HCT116 (cell line): ENCODE data around the gene TSPAN8. TPM values are rescaled to one million over a fixed set of nuclear protein-coding genes. Genes with fewer than 3 reads are reported as not detected.

Experiments
- ATAC-seq: fragments of 200-7000 bp; cut with Tn5 transposase; 2 replicates; pipeline ENCODE4 v1.9.1; 2020; ENCODE audit warnings: mild to moderate bottlenecking, moderate library complexity
- BruUV-seq: library from RNA; stranded (reverse); fragments of 400-500 nt; replicated peaks from 2 replicates; lab custom pipeline; 2021; lab: Mats Ljungman, UMichigan
- CTCF ChIA-PET: fragments of 300-600 bp; sonication (Branson Sonifier 250); formaldehyde crosslinking; loops from one replicate; lab custom pipeline; 2021; ENCODE audit warnings: antibody characterized with exemption; lab: Charles Lee
- POLR2A ChIA-PET: fragments of 300-600, 350-600 bp; sonication (Branson Sonifier 250); formaldehyde crosslinking; loops from one replicate; lab custom pipeline; 2021; ENCODE audit warnings: antibody characterized with exemption; lab: Charles Lee
- RAD21 ChIA-PET, 2 experiments: fragments of 300-600 bp; sonication (Branson Sonifier 250); formaldehyde crosslinking; loops; one replicate each; lab custom pipeline; 2023; ENCODE audit warnings: low total read pairs in 2 of 2; ENCODE audit not compliant: uncharacterized antibody in 2 of 2, unreplicated experiment in 2 of 2, low non-redundant PET in 1 of 2; lab: Charles Lee
- DNase-seq: peaks from one replicate; pipeline ENCODE4 v3.0.0-alpha.2; 2010; ENCODE audit warnings: low read depth, low spot score
- H2AFZ ChIP-seq: fragments of 200-600 bp; shearing (Covaris generic), sonication (generic); 2 replicates; pipeline ENCODE4 v1.6.1; 2017; ENCODE audit warnings: low read depth, mixed run types, mixed read lengths, antibody characterized with exemption, low read length; ENCODE audit not compliant: poor library complexity, severe bottlenecking
- H3K27ac ChIP-seq: 2 replicates; pipeline ENCODE4 v1.5.1; 2012; ENCODE audit warnings: low read depth, low read length
- H3K27me3 ChIP-seq: fragments of 200-600 bp; sonication (generic); 2 replicates; pipeline ENCODE4 v1.6.1; 2016; ENCODE audit warnings: mixed run types, low read length, mixed read lengths; ENCODE audit not compliant: insufficient read depth
- H3K36me3 ChIP-seq, 2 experiments: fragments of 200-500 bp in 1 of 2; fragments of 200-600 bp in 1 of 2; sonication (Bioruptor generic) in 1 of 2; sonication (generic) in 1 of 2; 2 replicates each; pipeline versions ENCODE4 v1.5.1 to v1.6.1; 2014 to 2016; ENCODE audit warnings: low read length in 2 of 2, inconsistent platforms in 1 of 2, mixed read lengths in 1 of 2, mixed run types in 1 of 2; ENCODE audit not compliant: insufficient read depth in 2 of 2, control insufficient read depth in 1 of 2
- H3K4me1 ChIP-seq, 2 experiments: fragments of 200-600 bp in 1 of 2; sonication (generic) in 1 of 2; 2 replicates each; pipeline versions ENCODE4 v1.5.1 to v1.6.1; 2012 to 2017; ENCODE audit warnings: low read length in 2 of 2, inconsistent platforms in 1 of 2, mild to moderate bottlenecking in 1 of 2, mixed read lengths in 1 of 2, mixed run types in 1 of 2, moderate library complexity in 1 of 2; ENCODE audit not compliant: insufficient read depth in 2 of 2, control insufficient read depth in 1 of 2
- H3K4me2 ChIP-seq: fragments of 200-600 bp; sonication (generic); 2 replicates; pipeline ENCODE4 v1.6.1; 2017; ENCODE audit warnings: mixed run types, low read length, mixed read lengths
- H3K4me3 ChIP-seq, 2 experiments: fragments of 200-600 bp in 1 of 2; sonication (generic) in 1 of 2; replicated peaks in 1 of 2; 2 replicates each; pipeline ENCODE4 v1.5.1; 2011 to 2016; ENCODE audit warnings: low read length in 2 of 2, control low read depth in 1 of 2, low read depth in 1 of 2, mild to moderate bottlenecking in 1 of 2, mixed read lengths in 1 of 2, mixed run types in 1 of 2
- H3K79me2 ChIP-seq: fragments of 200-600 bp; sonication (generic); 2 replicates; pipeline ENCODE4 v1.6.1; 2017; ENCODE audit warnings: mild to moderate bottlenecking, mixed run types, low read length, moderate library complexity, mixed read lengths; ENCODE audit not compliant: insufficient read depth
- H3K9ac ChIP-seq: fragments of 200-600 bp; sonication (generic); 2 replicates; pipeline ENCODE4 v1.6.1; 2016; ENCODE audit warnings: low read length, mixed read lengths
- H3K9me2 ChIP-seq: fragments of 200-600 bp; sonication (generic), shearing (Covaris generic); 2 replicates; pipeline ENCODE4 v1.6.1; 2017; ENCODE audit warnings: mixed run types, mild to moderate bottlenecking, moderate library complexity; ENCODE audit not compliant: insufficient read depth
- H3K9me3 ChIP-seq, 2 experiments: fragments of 200-500 bp in 1 of 2; fragments of 200-600 bp in 1 of 2; sonication (Bioruptor generic) in 1 of 2; sonication (generic) in 1 of 2; 2 replicates each; pipeline ENCODE4 v1.6.1; 2014 to 2017; ENCODE audit warnings: low read length in 2 of 2, mixed read lengths in 2 of 2, inconsistent platforms in 1 of 2, low read depth in 1 of 2, mild to moderate bottlenecking in 1 of 2, mixed run types in 1 of 2, moderate library complexity in 1 of 2; ENCODE audit not compliant: control insufficient read depth in 1 of 2, insufficient read depth in 1 of 2
- H4K20me1 ChIP-seq: fragments of 200-600 bp; sonication (generic), shearing (Covaris generic); 2 replicates; pipeline ENCODE4 v1.6.1; 2017; ENCODE audit warnings: mixed run types, mild to moderate bottlenecking, moderate library complexity; ENCODE audit not compliant: insufficient read depth
- EGR1 ChIP-seq: IDR thresholded peaks from 2 replicates; pipeline ENCODE4 v1.6.1; 2012; ENCODE audit warnings: low read depth
- ELF1 ChIP-seq: IDR thresholded peaks from 2 replicates; pipeline ENCODE4 v1.6.1; 2012; ENCODE audit warnings: low read depth, borderline replicate concordance
- EZH2 ChIP-seq: fragments of 200-600 bp; sonication (generic); IDR thresholded peaks from 2 replicates; pipeline ENCODE4 v1.6.1; 2017; ENCODE audit warnings: antibody characterized with exemption, mixed run types
- JUND ChIP-seq: IDR thresholded peaks from 2 replicates; pipeline ENCODE4 v1.6.1; 2012
- POLR2A ChIP-seq: IDR thresholded peaks from 2 replicates; pipeline ENCODE4 v1.7.0; 2011; ENCODE audit warnings: borderline replicate concordance; ENCODE audit not compliant: insufficient read depth, insufficient read length; ENCODE audit errors: extremely low read depth
- POLR2AphosphoS5 ChIP-seq: IDR thresholded peaks from 2 replicates; pipeline ENCODE4 v1.6.1; 2011; ENCODE audit warnings: mild to moderate bottlenecking, low read depth, low read length, moderate library complexity
- SIN3A ChIP-seq: IDR thresholded peaks from 2 replicates; pipeline ENCODE4 v1.6.1; 2012; ENCODE audit warnings: low read depth
- SP1 ChIP-seq: IDR thresholded peaks from 2 replicates; pipeline ENCODE4 v1.6.1; 2012; ENCODE audit warnings: low read depth
- intact Hi-C: fragments of 100-400 bp; cut with micrococcal nuclease; formaldehyde crosslinking; loops from 2 replicates; pipeline ENCODE4 v1.10.0; 2022
- total RNA-seq: library from RNA; stranded (reverse); gene quantifications from one replicate; pipeline ENCODE4 v1.2.1, GENCODE V29; 2021; ENCODE audit not compliant: unreplicated experiment
- TF ChIP-seq, protein P1 (sequence below): IDR thresholded peaks from 2 replicates; pipeline ENCODE4 v1.6.1; 2012; ENCODE audit warnings: low read depth
- TF ChIP-seq, protein P2 (sequence below): IDR thresholded peaks from 2 replicates; pipeline ENCODE4 v1.6.1; 2011; ENCODE audit warnings: mild to moderate bottlenecking, low read length, moderate library complexity; ENCODE audit not compliant: insufficient replicate concordance; ENCODE audit errors: extremely low read depth
- TF ChIP-seq, protein P3 (sequence below): IDR thresholded peaks from 2 replicates; pipeline ENCODE4 v1.6.1; 2012

TSPAN8 gene
- total RNA-seq, 1 experiment from 2014 or later: 0.76 TPM

DNA sequence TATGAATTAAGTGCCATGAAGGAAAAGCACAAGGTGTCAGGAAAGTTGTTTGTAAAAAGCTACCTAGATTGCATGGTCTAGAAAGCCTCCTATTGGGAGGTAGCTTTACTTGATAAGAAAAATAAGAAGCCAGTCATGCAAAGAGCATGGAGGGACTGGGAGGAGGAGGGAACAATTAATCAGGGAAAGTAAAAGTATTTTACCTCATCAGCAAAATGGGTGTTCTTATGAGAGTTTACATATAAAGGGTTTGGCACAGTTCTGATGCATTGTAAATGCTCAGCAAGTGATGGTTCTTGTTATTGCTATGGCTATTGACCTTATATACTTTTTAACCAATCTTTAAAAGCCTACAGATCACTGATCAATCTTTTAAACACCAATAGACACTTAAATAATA is 17.0 kb upstream of the TSPAN8 start:
- no peak overlapping the region for H3K9ac ChIP-seq
- no peak overlapping the region for H3K4me2 ChIP-seq
- CTCF ChIA-PET: no interaction called here
- no peaks in the 10 kb centered on the region for H3K79me2 ChIP-seq
- RAD21 ChIA-PET: no interaction called here
- ATAC-seq: no peak
- intact Hi-C loops: no loop called here
- no peak for DNase-seq
- POLR2A ChIA-PET: no interaction called here
- H3K4me3 ChIP-seq: no peak overlapping the region
- H3K4me1 ChIP-seq: no peaks in the 10 kb centered on the region
- no TSS peak for BruUV-seq
- no peak overlapping the region for H2AFZ ChIP-seq
- H3K27me3 ChIP-seq: no peaks in the 10 kb centered on the region
- H3K9me3 ChIP-seq: no peaks in the 10 kb centered on the region
- H3K27ac ChIP-seq: no peak overlapping the region
- no peaks in the 10 kb centered on the region for H3K36me3 ChIP-seq
- no peaks in the 10 kb centered on the region for H3K9me2 ChIP-seq
- no peaks in the 10 kb centered on the region for H4K20me1 ChIP-seq
- TF ChIP-seq POLR2AphosphoS5 (no peak), JUND (no peak), EGR1 (no peak), ELF1 (no peak), EZH2 (no peak), POLR2A (no peak), SP1 (no peak), SIN3A (no peak)
- TF ChIP-seq, protein P1, sequence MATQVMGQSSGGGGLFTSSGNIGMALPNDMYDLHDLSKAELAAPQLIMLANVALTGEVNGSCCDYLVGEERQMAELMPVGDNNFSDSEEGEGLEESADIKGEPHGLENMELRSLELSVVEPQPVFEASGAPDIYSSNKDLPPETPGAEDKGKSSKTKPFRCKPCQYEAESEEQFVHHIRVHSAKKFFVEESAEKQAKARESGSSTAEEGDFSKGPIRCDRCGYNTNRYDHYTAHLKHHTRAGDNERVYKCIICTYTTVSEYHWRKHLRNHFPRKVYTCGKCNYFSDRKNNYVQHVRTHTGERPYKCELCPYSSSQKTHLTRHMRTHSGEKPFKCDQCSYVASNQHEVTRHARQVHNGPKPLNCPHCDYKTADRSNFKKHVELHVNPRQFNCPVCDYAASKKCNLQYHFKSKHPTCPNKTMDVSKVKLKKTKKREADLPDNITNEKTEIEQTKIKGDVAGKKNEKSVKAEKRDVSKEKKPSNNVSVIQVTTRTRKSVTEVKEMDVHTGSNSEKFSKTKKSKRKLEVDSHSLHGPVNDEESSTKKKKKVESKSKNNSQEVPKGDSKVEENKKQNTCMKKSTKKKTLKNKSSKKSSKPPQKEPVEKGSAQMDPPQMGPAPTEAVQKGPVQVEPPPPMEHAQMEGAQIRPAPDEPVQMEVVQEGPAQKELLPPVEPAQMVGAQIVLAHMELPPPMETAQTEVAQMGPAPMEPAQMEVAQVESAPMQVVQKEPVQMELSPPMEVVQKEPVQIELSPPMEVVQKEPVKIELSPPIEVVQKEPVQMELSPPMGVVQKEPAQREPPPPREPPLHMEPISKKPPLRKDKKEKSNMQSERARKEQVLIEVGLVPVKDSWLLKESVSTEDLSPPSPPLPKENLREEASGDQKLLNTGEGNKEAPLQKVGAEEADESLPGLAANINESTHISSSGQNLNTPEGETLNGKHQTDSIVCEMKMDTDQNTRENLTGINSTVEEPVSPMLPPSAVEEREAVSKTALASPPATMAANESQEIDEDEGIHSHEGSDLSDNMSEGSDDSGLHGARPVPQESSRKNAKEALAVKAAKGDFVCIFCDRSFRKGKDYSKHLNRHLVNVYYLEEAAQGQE: no peak
- TF ChIP-seq, protein P2, sequence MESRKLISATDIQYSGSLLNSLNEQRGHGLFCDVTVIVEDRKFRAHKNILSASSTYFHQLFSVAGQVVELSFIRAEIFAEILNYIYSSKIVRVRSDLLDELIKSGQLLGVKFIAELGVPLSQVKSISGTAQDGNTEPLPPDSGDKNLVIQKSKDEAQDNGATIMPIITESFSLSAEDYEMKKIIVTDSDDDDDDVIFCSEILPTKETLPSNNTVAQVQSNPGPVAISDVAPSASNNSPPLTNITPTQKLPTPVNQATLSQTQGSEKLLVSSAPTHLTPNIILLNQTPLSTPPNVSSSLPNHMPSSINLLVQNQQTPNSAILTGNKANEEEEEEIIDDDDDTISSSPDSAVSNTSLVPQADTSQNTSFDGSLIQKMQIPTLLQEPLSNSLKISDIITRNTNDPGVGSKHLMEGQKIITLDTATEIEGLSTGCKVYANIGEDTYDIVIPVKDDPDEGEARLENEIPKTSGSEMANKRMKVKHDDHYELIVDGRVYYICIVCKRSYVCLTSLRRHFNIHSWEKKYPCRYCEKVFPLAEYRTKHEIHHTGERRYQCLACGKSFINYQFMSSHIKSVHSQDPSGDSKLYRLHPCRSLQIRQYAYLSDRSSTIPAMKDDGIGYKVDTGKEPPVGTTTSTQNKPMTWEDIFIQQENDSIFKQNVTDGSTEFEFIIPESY: no peak
- TF ChIP-seq, protein P3, sequence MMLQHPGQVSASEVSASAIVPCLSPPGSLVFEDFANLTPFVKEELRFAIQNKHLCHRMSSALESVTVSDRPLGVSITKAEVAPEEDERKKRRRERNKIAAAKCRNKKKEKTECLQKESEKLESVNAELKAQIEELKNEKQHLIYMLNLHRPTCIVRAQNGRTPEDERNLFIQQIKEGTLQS: no peak
